Fibroblast of the aortic adventitia (primary cell): ENCODE results near the gene MAPK10. TPM values are rescaled to one million over a fixed set of nuclear protein-coding genes. Genes with fewer than 3 reads are reported as not detected.
"Not testable (repeated sequence)": the region's sequence is repeated elsewhere in the genome, so short reads cannot be mapped to it uniquely, and the experiment has no call there.

ENCODE experiments used
- DNase-seq: peaks from one replicate; pipeline ENCODE4 v3.0.0-alpha.2; 2010; ENCODE audit warnings: low read depth
- H3K4me3 ChIP-seq: 2 replicates; pipeline ENCODE4 v1.5.1; 2011; ENCODE audit warnings: low read depth, mild to moderate bottlenecking, control low read depth, low read length, moderate library complexity
- CTCF ChIP-seq: IDR thresholded peaks from 2 replicates; pipeline ENCODE4 v1.5.1; 2011; ENCODE audit warnings: mild to moderate bottlenecking, low read length, control low read depth, inconsistent platforms; ENCODE audit not compliant: insufficient read depth
- total RNA-seq: library from RNA; depleted of rRNA; stranded (reverse); fragments of >200 nt; gene quantifications from 2 replicates; pipeline ENCODE4 v1.2.3, GENCODE V29; 2012; ENCODE audit warnings: low replicate concordance

MAPK10 gene
- total RNA-seq, 1 donor, result 69.6 TPM

DNA sequence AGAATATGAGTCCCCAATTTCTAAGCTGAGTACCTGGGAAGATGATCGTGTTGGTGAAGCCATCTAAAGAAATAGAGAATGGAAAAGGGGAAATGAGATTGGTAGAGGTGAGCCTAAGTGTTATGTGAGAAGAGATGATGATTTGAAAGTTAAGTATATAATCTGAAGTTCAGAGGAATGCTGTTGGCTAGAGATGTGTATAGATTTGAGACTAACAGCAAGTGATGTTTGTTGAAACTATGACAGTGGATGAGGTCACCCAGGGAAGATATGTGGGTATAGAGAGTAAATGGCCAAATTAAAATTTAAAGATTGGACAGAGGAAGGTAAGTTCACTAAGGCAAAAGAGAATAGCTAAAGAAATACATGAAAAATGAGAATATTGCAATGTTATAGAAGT lies 324.2 kb downstream of the MAPK10 start:
- DNase-seq, result no peak
- TF ChIP-seq CTCF, result no peak
- H3K4me3 ChIP-seq, result no peak overlapping the region

DNA sequence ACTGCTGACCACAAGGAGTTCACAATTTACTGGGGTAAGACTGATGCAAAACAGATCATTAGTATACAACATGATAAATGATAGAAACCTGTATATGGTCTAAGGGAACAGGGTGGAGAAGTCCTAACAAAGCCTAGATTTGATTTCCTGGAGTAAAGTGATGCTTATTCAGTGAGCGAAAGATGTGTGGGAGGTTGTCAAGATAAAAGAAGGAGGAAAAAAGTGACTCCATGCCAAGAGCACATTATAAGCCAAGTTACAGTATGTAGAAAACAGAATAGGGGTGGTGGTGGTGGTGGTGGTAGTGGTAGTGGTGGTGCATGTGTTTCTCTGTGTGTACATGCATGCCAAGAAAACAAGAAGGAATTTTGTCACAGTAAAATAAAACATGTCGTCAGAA lies 325.2 kb downstream of the MAPK10 start:
- TF ChIP-seq CTCF, result no peak
- peak; percentile 45 for DNase-seq
- no peak overlapping the region for H3K4me3 ChIP-seq

- H3K4me3 ChIP-seq, result no peak overlapping the region
- peak; percentile 97 for DNase-seq
- no peak for TF ChIP-seq CTCF
Observed at GRCh38 chr4:86033171-86033570, 326.7 kb downstream of the MAPK10 start.

- peak; percentile 96 for DNase-seq
- H3K4me3 ChIP-seq, result no peak overlapping the region
- TF ChIP-seq CTCF, result no peak
Observed at GRCh38 chr4:86032476-86033022, 327.3 kb downstream of the MAPK10 start.

- TF ChIP-seq CTCF, result no peak
- DNase-seq, result peak; percentile 25
- H3K4me3 ChIP-seq, result no peak overlapping the region
Observed at GRCh38 chr4:86031927-86032326, 327.9 kb downstream of the MAPK10 start.

DNA sequence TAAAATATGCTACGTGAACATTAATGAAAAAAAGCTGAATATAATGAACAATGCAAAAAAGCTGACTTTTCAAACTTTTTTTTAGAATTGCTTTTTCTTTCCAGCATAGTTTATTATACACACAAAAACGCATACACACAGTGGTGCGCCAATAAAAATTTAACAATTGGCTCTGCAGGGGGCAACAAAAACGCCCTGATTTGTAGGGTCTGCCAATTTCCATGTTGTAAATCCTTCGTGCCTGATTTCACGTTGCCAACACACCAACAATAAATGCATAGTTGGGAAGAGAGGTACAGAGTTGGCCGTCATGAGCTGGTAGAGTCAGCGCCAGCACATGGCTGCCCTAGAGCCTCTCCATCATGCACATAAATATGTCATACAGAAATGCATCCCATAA lies 333.1 kb downstream of the MAPK10 start:
- no peak overlapping the region for H3K4me3 ChIP-seq
- no peak for DNase-seq
- no peak for TF ChIP-seq CTCF

- DNase-seq, H3K4me3 ChIP-seq: not testable (repeated sequence)
Observed at GRCh38 chr4:86021671-86022070, 338.2 kb downstream of the MAPK10 start.

DNA sequence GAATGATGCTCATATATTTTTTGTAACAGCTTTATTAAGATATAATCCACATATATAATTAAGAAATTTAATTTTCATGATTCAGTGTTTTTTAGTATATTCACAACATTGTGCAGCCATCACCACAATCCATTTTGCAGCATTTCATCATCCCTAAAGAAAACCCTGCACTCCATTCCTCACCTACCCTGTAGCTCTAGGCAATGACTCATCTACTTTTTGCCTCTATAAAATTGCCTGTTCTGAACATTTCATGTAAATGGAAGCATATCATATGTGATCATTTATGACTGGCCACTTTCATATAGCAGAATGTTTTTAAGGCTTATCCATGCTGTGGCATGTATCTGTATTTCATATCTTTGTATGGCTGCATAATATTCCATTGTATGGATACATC lies 339.9 kb downstream of the MAPK10 start:
- no peak for DNase-seq
- TF ChIP-seq CTCF, result no peak

More for the DNA sequence above, 339.9 kb downstream of the MAPK10 start:
- no peak overlapping the region for H3K4me3 ChIP-seq
